Fibroblast of mammary gland (primary cell): ENCODE measurements around the gene CIITA.

ENCODE experiments used
- DNase-seq: peaks from one replicate; pipeline ENCODE4 v3.0.0-alpha.2; 2010; ENCODE audit warnings: low read depth
- H3K4me3 ChIP-seq: 2 replicates; pipeline ENCODE4 v1.5.1; 2011; ENCODE audit warnings: low read depth, mild to moderate bottlenecking, low read length, moderate library complexity; ENCODE audit not compliant: control insufficient read depth
- CTCF ChIP-seq: conservative IDR thresholded peaks from 2 replicates; pipeline ENCODE4 v1.5.1; 2011; ENCODE audit warnings: low read depth, low read length, inconsistent platforms; ENCODE audit not compliant: control insufficient read depth, insufficient read depth

CIITA gene

GRCh38 chr16:10871157-10871991 lies 5.6 kb upstream of the CIITA start:
- TF ChIP-seq CTCF, result no peak
- peak; percentile 88 for DNase-seq
- H3K4me3 ChIP-seq, result no peak overlapping the region

GRCh38 chr16:10876315-10876714 lies 687 bp upstream of the CIITA start:
- no peak overlapping the region for H3K4me3 ChIP-seq
- TF ChIP-seq CTCF, result no peak
- DNase-seq, result no peak

GRCh38 chr16:10877472-10877946 lies 507 bp downstream of the CIITA start:
- DNase-seq, result no peak
- no peak for TF ChIP-seq CTCF
- no peak overlapping the region for H3K4me3 ChIP-seq

GRCh38 chr16:10878328-10878643 lies 1.3 kb downstream of the CIITA start:
- no peak for TF ChIP-seq CTCF
- no peak overlapping the region for H3K4me3 ChIP-seq
- no peak for DNase-seq

- no peak for TF ChIP-seq CTCF
- no peak for DNase-seq
- peak overlapping the region; percentile 27 for H3K4me3 ChIP-seq
These were observed 1.9 kb downstream of the CIITA start for GRCh38 chr16:10878644-10879501.

- H3K4me3 ChIP-seq, result no peak overlapping the region
- TF ChIP-seq CTCF, result no peak
- DNase-seq, result no peak
These were observed 2.9 kb downstream of the CIITA start for GRCh38 chr16:10879681-10880589.
